ENCODE measurements around the gene GARNL3.

- TF ChIP-seq POLR2A (IDR thresholded peaks at IDR 0.05) = no peak
- TF ChIP-seq CTCF (IDR thresholded peaks at IDR 0.05) = no peak
These were observed 40.8 kb upstream of the GARNL3 start for GRCh38 chr9:127223810-127224177.
